A549 treated with RU486 at 1 μM for 4 hours (cell line): ENCODE results near the gene USP50. TPM values are rescaled to one million over a fixed set of nuclear protein-coding genes. Genes with fewer than 3 reads are reported as not detected.

Experiments
- total RNA-seq: library from RNA; stranded (reverse); fragments of 200-300 nt; extraction: Qiagen RNA extraction; gene quantifications from 5 replicates; pipeline ENCODE4 v1.2.3, GENCODE V29; 2022; ENCODE audit warnings: low read depth

USP50 gene
- total RNA-seq = not detected in 5 replicates

GRCh38 chr15:50546566-50546965 lies at the start of gene USP50:
USP50 (minus strand) TSS chr15:50546666; CDS start chr15:50546525, 141 bp downstream.

Other genes with a start within 250 kb of the USP50 start
- gene GABPB1, start 191.5 kb downstream of the USP50 start, total RNA-seq = 30.2 to 37.0 TPM (median 33.3 TPM) in 5 replicates
- gene USP8, start 122.3 kb downstream of the USP50 start, total RNA-seq = 22.0 to 55.2 TPM (median 41.4 TPM) in 5 replicates
- 13.8 to 25.0 TPM (median 23.6 TPM) in 5 replicates for gene TRPM7, start 140.1 kb upstream of the USP50 start, total RNA-seq
- 56.1 to 106 TPM (median 101 TPM) in 5 replicates for gene SPPL2A, start 219.0 kb upstream of the USP50 start, total RNA-seq